ENCODE results near the gene TOGARAM1. TPM values are rescaled to one million over a fixed set of nuclear protein-coding genes. Genes with fewer than 3 reads are reported as not detected.

TOGARAM1 gene
- total and polyA plus RNA-seq, 9 of the 15 experiments (the other 6 are each of a cell fraction or from before 2014, with no cell fraction given) = 1.3 to 6.4 (median 3.7) TPM

DNA sequence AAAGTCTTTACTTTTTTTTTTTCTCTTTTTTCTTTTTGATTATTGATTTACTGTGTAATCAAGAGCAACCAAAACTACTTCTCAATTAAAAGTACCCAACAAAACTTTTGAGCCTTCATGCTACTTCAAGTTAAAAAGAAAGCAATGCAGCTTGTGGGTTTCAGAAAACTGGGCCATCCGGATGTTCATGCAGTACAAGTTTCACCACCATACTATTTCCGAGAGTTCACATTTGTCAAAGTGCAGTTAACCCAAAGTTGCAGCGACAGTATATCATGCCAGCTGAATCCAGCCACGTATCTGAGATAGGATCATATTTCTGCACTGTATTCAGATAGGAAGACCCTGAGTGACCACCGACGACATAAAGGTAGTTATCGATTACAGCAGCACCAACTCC, 33.2 kb upstream of the TOGARAM1 start (continued):
- no peak for TF ChIP-seq ZNF589 (CRISPR knock-in tag; IDR thresholded peaks at IDR 0.05; ENCODE audit: low read depth)
- TF ChIP-seq CBFA2T3 (IDR thresholded peaks at IDR 0.05) = no peak

GRCh38 chr14:44935155-44935554, 26.8 kb upstream of the TOGARAM1 start:
- no peak for DNase-seq (ENCODE audit: extremely low read depth in 1 of 4, low spot score in 3 of 4)

More at GRCh38 chr14:44935155-44935554, 26.8 kb upstream of the TOGARAM1 start:
- Histone ChIP-seq H3K4me1 (replicated peaks in 1 of 2; ENCODE audit: control insufficient read depth in 2 of 2, insufficient read depth in 2 of 2, low read length in 2 of 2) (no peaks in the 10 kb centered on the region), H2AFZ (ENCODE audit: low read depth, low read length) (no peak overlapping the region), H3K9ac (ENCODE audit: insufficient read depth in 1 of 2, low read depth in 2 of 2, low read length in 2 of 2) (no peak overlapping the region), H3K9me1 (ENCODE audit: control insufficient read depth, insufficient read depth, low read length) (no peaks in the 10 kb centered on the region), H3K27ac (ENCODE audit: extremely low read depth, low read depth, low read length) (no peak overlapping the region), H3K9me3 (replicated peaks; ENCODE audit: control insufficient read depth, insufficient read depth, low read depth, low read length) (no peaks in the 10 kb centered on the region), H3K4me2 (ENCODE audit: insufficient read depth, low read length) (no peak overlapping the region), H4K20me1 (replicated peaks; ENCODE audit: control insufficient read depth, insufficient read depth, low read length) (no peaks in the 10 kb centered on the region), H3K36me3 (ENCODE audit: control insufficient read depth, insufficient read depth, low read length) (no peaks in the 10 kb centered on the region), H3K27me3 (ENCODE audit: control insufficient read depth in 2 of 2, insufficient read depth in 2 of 2, low read length in 2 of 2) (no peaks in the 10 kb centered on the region), H3K79me2 (ENCODE audit: control insufficient read depth, insufficient read depth, low read length) (no peaks in the 10 kb centered on the region), H3K4me3 (no peak overlapping the region)
- ChIA-PET POLR2A (interaction anchor here (1.2 kb wide), 1 partner anchor 11 kb away, joined by 3 read pairs; no protein-coding TSS in a partner anchor), CTCF (ENCODE audit: low intra/inter-chr PET ratio) (no interaction called here)
- TF ChIP-seq ZHX1 (conservative IDR thresholded peaks at IDR 0.05; ENCODE audit: low read length) = no peak
- in situ Hi-C loops (cut with MboI) = no loop called here
- 75% methylated on average over 2 of the region's 2 CpGs for WGBS (ENCODE audit: insufficient coverage, low coverage, missing lambda C conversion rate)
- no peak for FAIRE-seq
- intact Hi-C loops (cut with micrococcal nuclease) = no loop called here
- no peak for ATAC-seq
- BruUV-seq (replicated peaks) = no TSS peak
